ENCODE data around the gene SWSAP1. TPM values are rescaled to one million over a fixed set of nuclear protein-coding genes. Genes with fewer than 3 reads are reported as not detected.
"Not testable (repeated sequence)": the region's sequence is repeated elsewhere in the genome, so short reads cannot be mapped to it uniquely, and the experiment has no call there.

The SWSAP1 gene
- total RNA-seq, 1 experiment from 2014 or later, result 3.9 TPM

- no peak for DNase-seq
- Histone ChIP-seq H3K27me3 (replicated peaks; ENCODE audit: control insufficient read depth, insufficient read depth, low read length) (no peaks in the 10 kb centered on the region), H3K4me1 (peaks cover 14% of the 10 kb centered on the region), H3K9me3 (no peaks in the 10 kb centered on the region), H3K36me3 (ENCODE audit: control insufficient read depth, insufficient read depth, low read length) (peaks cover 7% of the 10 kb centered on the region), H3K4me3 (ENCODE audit: low read depth, low read length) (peak overlapping the region; percentile 88)
- ChIA-PET CTCF (interaction anchor here (0.5 to 2.3 kb wide), 3 partner anchors 43 to 101 kb away, joined by 3 to 12 read pairs (median 9); no protein-coding TSS in a partner anchor), POLR2A (interaction anchor here (0.7 kb wide), 1 partner anchor 45 kb away, joined by 3 read pairs; no protein-coding TSS in a partner anchor)
- TSS peak; percentile 23 for BruUV-seq (replicated peaks)
- peak overlapping the region; percentile 50 for H3K27ac Mint-ChIP-seq (ENCODE audit: unreplicated experiment)
- no peak for TF ChIP-seq CTCF (IDR thresholded peaks at IDR 0.05; ENCODE audit: insufficient read depth in 1 of 2, low read depth in 1 of 2, low read length in 1 of 2, severe bottlenecking in 1 of 2, unreplicated experiment in 1 of 2)
- H3K36me3 Mint-ChIP-seq (ENCODE audit: insufficient read depth, unreplicated experiment), result peaks cover 23% of the 10 kb centered on the region
- H3K27me3 Mint-ChIP-seq (ENCODE audit: insufficient read depth, unreplicated experiment), result no peaks in the 10 kb centered on the region
- intact Hi-C loops (cut with micrococcal nuclease; ENCODE audit: unreplicated experiment), result no loop called here
- no peaks in the 10 kb centered on the region for H3K9me3 Mint-ChIP-seq (ENCODE audit: unreplicated experiment)
- peak overlapping the region; percentile 77 for H3K4me3 Mint-ChIP-seq (ENCODE audit: unreplicated experiment)
- peaks cover 6% of the 10 kb centered on the region for H3K4me1 Mint-ChIP-seq (ENCODE audit: low read depth, unreplicated experiment)
Observed at GRCh38 chr19:11338569-11339253, 35.8 kb upstream of the SWSAP1 start.

GRCh38 chr19:11339254-11340098 is 35.0 kb upstream of the SWSAP1 start, which contains the start of gene RAB3D:
Gene RAB3D (minus strand): TSS chr19:11339657. CDS start chr19:11337399, 2,258 bp downstream.
- POLR2A ChIA-PET, result interaction anchor here (0.8 to 1.0 kb wide), 2 partner anchors 17 to 35 kb away, joined by 3 to 6 read pairs; partner anchors contain the start of gene SWSAP1
- Histone ChIP-seq H3K9me3 (no peaks in the 10 kb centered on the region), H3K36me3 (ENCODE audit: control insufficient read depth, insufficient read depth, low read length) (peaks cover 7% of the 10 kb centered on the region), H3K4me3 (ENCODE audit: low read depth, low read length) (peak within 1 kb of the TSS; percentile 88), H3K27me3 (replicated peaks; ENCODE audit: control insufficient read depth, insufficient read depth, low read length) (no peaks in the 10 kb centered on the region), H3K4me1 (peaks cover 20% of the 10 kb centered on the region)
- Mint-ChIP-seq H3K27ac (ENCODE audit: unreplicated experiment) (peak within 1 kb of the TSS; percentile 50), H3K9me3 (ENCODE audit: unreplicated experiment) (no peaks in the 10 kb centered on the region), H3K27me3 (ENCODE audit: insufficient read depth, unreplicated experiment) (no peaks in the 10 kb centered on the region), H3K4me1 (ENCODE audit: low read depth, unreplicated experiment) (peaks cover 10% of the 10 kb centered on the region), H3K36me3 (ENCODE audit: insufficient read depth, unreplicated experiment) (peaks cover 15% of the 10 kb centered on the region), H3K4me3 (ENCODE audit: unreplicated experiment) (peak within 1 kb of the TSS; percentile 77)
- intact Hi-C loops (cut with micrococcal nuclease; ENCODE audit: unreplicated experiment), result no loop called here
- no peak for TF ChIP-seq CTCF (IDR thresholded peaks at IDR 0.05; ENCODE audit: insufficient read depth in 1 of 2, low read depth in 1 of 2, low read length in 1 of 2, severe bottlenecking in 1 of 2, unreplicated experiment in 1 of 2)
- DNase-seq, result peak; percentile 91 to 92
- BruUV-seq (replicated peaks), result no TSS peak
- CTCF ChIA-PET, result interaction anchor here (0.6 to 2.3 kb wide), 5 partner anchors 8 to 50 kb away, joined by 3 to 12 read pairs (median 5); partner anchors contain the start of gene SWSAP1

GRCh38 chr19:11340099-11340467 is 34.4 kb upstream of the SWSAP1 start:
- H3K27me3 ChIP-seq (replicated peaks; ENCODE audit: control insufficient read depth, insufficient read depth, low read length); H3K36me3 Mint-ChIP-seq (ENCODE audit: insufficient read depth, unreplicated experiment); BruUV-seq (replicated peaks); H3K27me3 Mint-ChIP-seq (ENCODE audit: insufficient read depth, unreplicated experiment); intact Hi-C loops (cut with micrococcal nuclease; ENCODE audit: unreplicated experiment); H3K27ac Mint-ChIP-seq (ENCODE audit: unreplicated experiment); H3K36me3 ChIP-seq (ENCODE audit: control insufficient read depth, insufficient read depth, low read length); H3K9me3 Mint-ChIP-seq (ENCODE audit: unreplicated experiment); DNase-seq; H3K9me3 ChIP-seq: not testable (repeated sequence)
- H3K4me3 ChIP-seq (ENCODE audit: low read depth, low read length), result peak overlapping the region; percentile 88
- Mint-ChIP-seq H3K4me1 (ENCODE audit: low read depth, unreplicated experiment) (peaks cover 12% of the 10 kb centered on the region), H3K4me3 (ENCODE audit: unreplicated experiment) (peak overlapping the region; percentile 77)
- ChIA-PET CTCF (interaction anchor here (0.6 to 2.3 kb wide), 4 partner anchors 35 to 50 kb away, joined by 3 to 12 read pairs (median 7); partner anchors contain the start of gene SWSAP1), POLR2A (interaction anchor here (0.8 to 1.0 kb wide), 2 partner anchors 18 to 35 kb away, joined by 3 to 6 read pairs; partner anchors contain the start of gene SWSAP1)
- H3K4me1 ChIP-seq, result peaks cover 26% of the 10 kb centered on the region

Data from Caco-2 (cell line).